ENCODE data around the gene EIF4B. TPM values are rescaled to one million over a fixed set of nuclear protein-coding genes. Genes with fewer than 3 reads are reported as not detected.

EIF4B gene
- total RNA-seq, 4 donors from 2014 or later: 297 to 484 (median 401) TPM

DNA sequence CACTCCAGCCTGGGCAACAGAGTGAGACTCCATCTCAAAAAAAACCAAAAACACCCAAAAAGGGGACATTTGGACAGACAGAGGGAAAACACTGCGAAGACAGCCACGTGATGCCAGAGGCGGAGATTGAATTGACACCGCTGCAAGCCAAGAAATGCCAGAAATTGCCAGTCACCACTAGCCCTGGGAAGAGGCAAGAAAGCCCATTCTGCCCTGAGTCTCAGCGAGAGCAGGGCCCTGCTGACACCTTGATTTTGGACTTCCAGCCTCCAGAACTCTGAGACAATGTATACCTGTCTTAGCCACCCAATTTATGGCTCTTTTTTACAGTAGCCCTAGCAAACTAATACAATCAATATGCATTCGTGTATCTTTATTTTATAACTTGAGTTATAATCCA is 83.8 kb downstream of the EIF4B start:
- 93 to 97% methylated on average over 6 of the region's 6 CpGs for WGBS, 2 donors
- H3K4me1 ChIP-seq: peaks cover 0 to 12% (median 0%) of the 10 kb centered on the region in 4 donors
- no peaks in the 10 kb centered on the region for H3K36me3 ChIP-seq
- H3K4me3 ChIP-seq: no peak overlapping the region
- TF ChIP-seq, protein P1, sequence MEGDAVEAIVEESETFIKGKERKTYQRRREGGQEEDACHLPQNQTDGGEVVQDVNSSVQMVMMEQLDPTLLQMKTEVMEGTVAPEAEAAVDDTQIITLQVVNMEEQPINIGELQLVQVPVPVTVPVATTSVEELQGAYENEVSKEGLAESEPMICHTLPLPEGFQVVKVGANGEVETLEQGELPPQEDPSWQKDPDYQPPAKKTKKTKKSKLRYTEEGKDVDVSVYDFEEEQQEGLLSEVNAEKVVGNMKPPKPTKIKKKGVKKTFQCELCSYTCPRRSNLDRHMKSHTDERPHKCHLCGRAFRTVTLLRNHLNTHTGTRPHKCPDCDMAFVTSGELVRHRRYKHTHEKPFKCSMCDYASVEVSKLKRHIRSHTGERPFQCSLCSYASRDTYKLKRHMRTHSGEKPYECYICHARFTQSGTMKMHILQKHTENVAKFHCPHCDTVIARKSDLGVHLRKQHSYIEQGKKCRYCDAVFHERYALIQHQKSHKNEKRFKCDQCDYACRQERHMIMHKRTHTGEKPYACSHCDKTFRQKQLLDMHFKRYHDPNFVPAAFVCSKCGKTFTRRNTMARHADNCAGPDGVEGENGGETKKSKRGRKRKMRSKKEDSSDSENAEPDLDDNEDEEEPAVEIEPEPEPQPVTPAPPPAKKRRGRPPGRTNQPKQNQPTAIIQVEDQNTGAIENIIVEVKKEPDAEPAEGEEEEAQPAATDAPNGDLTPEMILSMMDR (IDR thresholded peaks at IDR 0.05): no peak
- no peak for TF ChIP-seq POLR2A (IDR thresholded peaks at IDR 0.05)
- TF ChIP-seq EP300 (IDR thresholded peaks at IDR 0.05): no peak
- no peak for DNase-seq (ENCODE audit: low spot score in 2 of 2)
- no peaks in the 10 kb centered on the region for H3K27me3 ChIP-seq
- H3K27ac ChIP-seq: no peak overlapping the region
- no peaks in the 10 kb centered on the region for H3K9me3 ChIP-seq

DNA sequence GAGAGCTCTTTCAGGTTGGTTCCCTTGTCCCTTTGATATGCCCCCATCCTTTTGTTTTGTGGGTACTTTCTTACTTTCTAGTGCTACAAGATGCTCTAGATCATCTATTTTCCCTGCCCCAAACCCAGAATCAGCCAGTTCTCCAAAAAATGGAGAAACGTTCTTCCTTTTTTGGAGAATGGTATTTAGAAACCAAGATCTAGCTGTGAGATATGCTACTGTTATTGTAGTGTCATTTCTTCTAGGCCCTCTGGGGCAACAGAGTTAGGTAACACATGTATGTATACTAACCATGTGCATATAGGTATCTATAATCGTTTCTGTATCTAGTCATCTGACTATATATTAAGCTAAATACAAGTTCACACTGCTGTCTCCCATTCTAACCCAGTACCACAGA is 84.3 kb downstream of the EIF4B start:
- H3K27me3 ChIP-seq: no peaks in the 10 kb centered on the region
- DNase-seq (ENCODE audit: low spot score in 2 of 2): no peak
- H3K36me3 ChIP-seq: no peaks in the 10 kb centered on the region
- H3K27ac ChIP-seq: no peak overlapping the region
- H3K4me3 ChIP-seq: no peak overlapping the region
- TF ChIP-seq, protein P1 (IDR thresholded peaks at IDR 0.05): no peak
- TF ChIP-seq POLR2A (IDR thresholded peaks at IDR 0.05): no peak
- TF ChIP-seq EP300 (IDR thresholded peaks at IDR 0.05): no peak
- H3K9me3 ChIP-seq: no peaks in the 10 kb centered on the region
- peaks cover 0 to 17% (median under 1%) of the 10 kb centered on the region in 4 donors for H3K4me1 ChIP-seq
- WGBS, 2 donors: 66 to 67% methylated on average over 2 of the region's 2 CpGs

DNA sequence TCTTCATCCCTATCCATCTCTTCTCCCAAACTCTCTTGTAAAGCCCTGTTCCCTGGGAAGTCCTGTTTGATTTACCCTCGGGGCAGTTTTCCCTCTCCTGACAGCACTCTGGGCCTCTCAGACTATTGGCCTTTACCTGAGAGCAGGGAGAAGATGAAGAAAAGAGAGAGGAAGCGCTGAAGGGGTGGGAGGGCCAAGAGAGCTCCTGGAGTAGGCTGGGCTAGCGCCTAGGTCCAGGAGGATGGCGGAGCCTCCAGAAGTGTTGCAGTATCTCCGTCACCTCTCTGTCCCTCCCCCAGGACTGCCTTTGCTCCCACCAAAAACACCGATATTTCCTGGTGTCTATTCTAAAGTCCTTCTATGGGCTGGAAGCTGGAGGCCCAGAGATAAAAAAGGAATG is 85.5 kb downstream of the EIF4B start:
- TF ChIP-seq POLR2A (IDR thresholded peaks at IDR 0.05) (no peak), EP300 (IDR thresholded peaks at IDR 0.05) (no peak)
- TF ChIP-seq, protein P1 (IDR thresholded peaks at IDR 0.05): no peak
- H3K4me1 ChIP-seq: peaks cover 0 to 29% (median 7%) of the 10 kb centered on the region in 4 donors
- H3K36me3 ChIP-seq: no peaks in the 10 kb centered on the region
- no peak overlapping the region for H3K27ac ChIP-seq
- no peak for DNase-seq (ENCODE audit: low spot score in 2 of 2)
- WGBS, 2 donors: 74 to 76% methylated on average over 6 of the region's 6 CpGs
- H3K4me3 ChIP-seq: no peak overlapping the region
- no peaks in the 10 kb centered on the region for H3K9me3 ChIP-seq
- H3K27me3 ChIP-seq: no peaks in the 10 kb centered on the region

Small RNA genes lying within 50 kb of the gene (small RNA-seq; reads per million reads assigned to genes)
- gene MIR6757: not detected

Other genes starting within 250 kb of the EIF4B start
- gene KRT76, start 229.1 kb upstream of the EIF4B start, total RNA-seq: not detected
- not detected for gene KRT3, start 210.3 kb upstream of the EIF4B start, total RNA-seq
- not detected for gene KRT4, start 192.3 kb upstream of the EIF4B start, total RNA-seq
- 1 to 10 TPM in 1 of 4 donors, not detected in 3; 3.9 TPM for gene KRT79, start 172.1 kb upstream of the EIF4B start, total RNA-seq
- 10 to 100 TPM in 1 of 4 donors, not detected in 3; 10.8 TPM for gene KRT78, start 157.5 kb upstream of the EIF4B start, total RNA-seq
- gene KRT8, start 101.4 kb upstream of the EIF4B start, total RNA-seq: 10 to 100 TPM in 2 of 4 donors, 1 to 10 TPM in 1, under 1 TPM in 1; 0.20 to 19.7 (median 10.2) TPM
- 1 to 10 TPM in 3 of 4 donors, under 1 TPM in 1; 0.78 to 8.1 (median 3.5) TPM for gene KRT18, start 57.3 kb upstream of the EIF4B start, total RNA-seq
- 100 to 1,000 TPM; 411 to 653 (median 546) TPM for gene TNS2, start 43.6 kb downstream of the EIF4B start, total RNA-seq
- 10 to 100 TPM; 51.8 to 57.0 (median 54.3) TPM for gene SPRYD3, start 72.9 kb downstream of the EIF4B start, total RNA-seq
- 1,000 to 10,000 TPM; 1,043 to 8,473 (median 5,787) TPM for gene IGFBP6, start 91.2 kb downstream of the EIF4B start, total RNA-seq
- 1 to 10 TPM in 1 of 4 donors, under 1 TPM in 3; 0.30 to 2.9 (median 0.72) TPM for gene SOAT2, start 97.0 kb downstream of the EIF4B start, total RNA-seq
- gene ZNF740, start 174.3 kb downstream of the EIF4B start, total RNA-seq: 10 to 100 TPM; 10.2 to 67.7 (median 22.7) TPM
- gene CSAD, start 174.5 kb downstream of the EIF4B start, total RNA-seq: 10 to 100 TPM; 52.4 to 90.6 (median 78.7) TPM
- 10 to 100 TPM in 2 of 4 donors, 1 to 10 TPM in 2; 3.6 to 15.1 (median 8.9) TPM for gene ITGB7, start 200.8 kb downstream of the EIF4B start, total RNA-seq
- 10 to 100 TPM; 28.0 to 32.3 (median 31.4) TPM for gene RARG, start 225.8 kb downstream of the EIF4B start, total RNA-seq

All from tibial nerve (tissue), 4 donors.